Endothelial cell of umbilical vein (primary cell): ENCODE data around the gene KIF20B. TPM values are rescaled to one million over a fixed set of nuclear protein-coding genes. Genes with fewer than 3 reads are reported as not detected.

Experiments used
- BruUV-seq: library from RNA; stranded (reverse); fragments of 400-500 nt; replicated peaks from 2 replicates; lab custom pipeline; 2021; lab: Mats Ljungman, UMichigan
- CTCF ChIA-PET: fragments of 300-600, 350-600 bp; sonication (Branson Sonifier 250); formaldehyde crosslinking; loops from one replicate; lab custom pipeline; 2021; ENCODE audit warnings: antibody characterized with exemption, inconsistent platforms; lab: Charles Lee
- POLR2A ChIA-PET: fragments of 300-600, 350-600 bp; sonication (Branson Sonifier 250); formaldehyde crosslinking; loops from one replicate; lab custom pipeline; 2021; ENCODE audit warnings: antibody characterized with exemption, inconsistent platforms; lab: Charles Lee
- DNase-seq: peaks from one replicate; pipeline ENCODE4 v3.0.0-alpha.2; 2011; ENCODE audit warnings: low read depth, low spot score
- FAIRE-seq: peaks from 2 replicates; lab custom pipeline; 2011; peaks lifted over from hg19 to GRCh38; lab: Jason Lieb, UNC
- H2AFZ ChIP-seq: 2 replicates; pipeline ENCODE4 v1.6.0; 2012; ENCODE audit warnings: low read depth, low read length, control low read depth, inconsistent platforms
- H3K27ac ChIP-seq: 2 replicates; pipeline ENCODE4 v1.5.1; 2011; ENCODE audit warnings: low read depth, mild to moderate bottlenecking, control low read depth, low read length, moderate library complexity; ENCODE audit not compliant: insufficient read depth
- H3K27me3 ChIP-seq, 2 experiments: 2 replicates each; pipeline versions ENCODE4 v1.6.0 to v1.6.1; 2011; ENCODE audit warnings: low read length in 2 of 2, mixed read lengths in 1 of 2; ENCODE audit not compliant: control insufficient read depth in 2 of 2, insufficient read depth in 2 of 2
- H3K36me3 ChIP-seq, 2 experiments: 2 replicates in 1 of 2; 3 replicates in 1 of 2; pipeline ENCODE4 v1.5.1; 2011; ENCODE audit warnings: low read length in 2 of 2, mild to moderate bottlenecking in 1 of 2, moderate library complexity in 1 of 2; ENCODE audit not compliant: control insufficient read depth in 2 of 2, insufficient read depth in 2 of 2; ENCODE audit errors: extremely low read depth in 1 of 2
- H3K4me1 ChIP-seq: 3 replicates; pipeline ENCODE4 v1.5.1; 2011; ENCODE audit warnings: mild to moderate bottlenecking, low read length; ENCODE audit not compliant: control insufficient read depth, insufficient read depth; ENCODE audit errors: extremely low read depth
- H3K4me2 ChIP-seq: 2 replicates; pipeline ENCODE4 v1.6.1; 2011; ENCODE audit warnings: low read length, control low read depth, mixed read lengths; ENCODE audit not compliant: insufficient read depth
- H3K4me3 ChIP-seq, 3 experiments: fragments of 200-600 bp in 1 of 3; sonication (generic), shearing (Covaris generic) in 1 of 3; replicated peaks in 1 of 3; 2 replicates each; pipeline ENCODE4 v1.5.1; 2011 to 2016; ENCODE audit warnings: control low read depth in 3 of 3, low read length in 3 of 3, mild to moderate bottlenecking in 2 of 3, inconsistent platforms in 1 of 3, low read depth in 1 of 3, moderate library complexity in 1 of 3; ENCODE audit not compliant: insufficient read depth in 1 of 3
- H3K79me2 ChIP-seq: 2 replicates; pipeline ENCODE4 v1.6.0; 2012; ENCODE audit warnings: low read length, inconsistent platforms; ENCODE audit not compliant: control insufficient read depth, insufficient read depth
- H3K9ac ChIP-seq: replicated peaks from 2 replicates; pipeline ENCODE3; 2011; ENCODE audit warnings: low read length, control low read depth; ENCODE audit not compliant: insufficient read depth; ENCODE audit errors: extremely low read depth
- H3K9me1 ChIP-seq: replicated peaks from 3 replicates; pipeline ENCODE4 v1.6.0; 2011; ENCODE audit warnings: mild to moderate bottlenecking, low read length; ENCODE audit not compliant: control insufficient read depth, insufficient read depth; ENCODE audit errors: extremely low read depth
- H3K9me3 ChIP-seq: replicated peaks from 2 replicates; pipeline ENCODE4 v1.5.1; 2012; ENCODE audit warnings: low read length, inconsistent platforms; ENCODE audit not compliant: control insufficient read depth, insufficient read depth
- H4K20me1 ChIP-seq: replicated peaks from 2 replicates; pipeline ENCODE3; 2011; ENCODE audit warnings: mild to moderate bottlenecking, low read length; ENCODE audit not compliant: control insufficient read depth, insufficient read depth; ENCODE audit errors: extremely low read depth
- EZH2 ChIP-seq: IDR thresholded peaks from 2 replicates; pipeline ENCODE4 v1.6.1; 2012; ENCODE audit warnings: borderline replicate concordance, low read depth, mild to moderate bottlenecking, moderate library complexity, low read length, inconsistent platforms; ENCODE audit not compliant: severe bottlenecking
- FOS ChIP-seq: IDR thresholded peaks from 2 replicates; pipeline ENCODE4 v1.6.1; 2011; ENCODE audit warnings: mild to moderate bottlenecking, low read length, moderate library complexity, borderline replicate concordance; ENCODE audit not compliant: insufficient read depth
- JUN ChIP-seq: IDR thresholded peaks from 2 replicates; pipeline ENCODE4 v1.6.1; 2011; ENCODE audit warnings: borderline replicate concordance, low read depth; ENCODE audit not compliant: insufficient read length, insufficient read depth
- dilution Hi-C: fragments of 300-500 bp; cut with MboI; formaldehyde crosslinking; loops from one replicate; pipeline ENCODE4 v1.15.0; 2019; ENCODE audit warnings: low sequenced_read_pairs; ENCODE audit not compliant: extremely low pct_ligation_motif_present
- intact Hi-C: fragments of 100-400 bp; cut with micrococcal nuclease; formaldehyde crosslinking; loops from one replicate; pipeline ENCODE4 v1.10.0; 2022
- polyA plus RNA-seq, 4 experiments: library from polyadenylated mRNA; depleted of rRNA in 3 of 4; stranded (reverse) in 3 of 4; unstranded in 1 of 4; fragments of >200 nt; gene quantifications; 2 replicates each; pipeline versions ENCODE4 v1.2.1 to v1.2.3, GENCODE V29; 2011 to 2012; ENCODE audit warnings: missing spikeins in 1 of 4
- total RNA-seq: library from RNA; stranded (reverse); gene quantifications from 2 replicates; pipeline ENCODE4 v1.2.3, GENCODE V29; 2021

The KIF20B gene
- total and polyA plus RNA-seq, 2 donors (not counting 3 experiments of a cell fraction or from before 2014, with no cell fraction given): 2.6 to 39.7 TPM

- DNase-seq (no peak), FAIRE-seq (no peak)
- intact Hi-C loops: no loop called here
- ChIA-PET CTCF (no interaction called here), POLR2A (no interaction called here)
- no peak overlapping the region for H3K9ac ChIP-seq
- no peak overlapping the region for H2AFZ ChIP-seq
- no peak overlapping the region for H3K4me3 ChIP-seq
- no peaks in the 10 kb centered on the region for H3K9me1 ChIP-seq
- TF ChIP-seq FOS (no peak), EZH2 (no peak)
- H3K36me3 ChIP-seq: no peaks in the 10 kb centered on the region
- H4K20me1 ChIP-seq: no peaks in the 10 kb centered on the region
- BruUV-seq: no TSS peak
- H3K79me2 ChIP-seq: no peaks in the 10 kb centered on the region
- H3K27me3 ChIP-seq: no peaks in the 10 kb centered on the region
- H3K4me1 ChIP-seq: no peaks in the 10 kb centered on the region
- dilution Hi-C loops: no loop called here
- H3K9me3 ChIP-seq: no peaks in the 10 kb centered on the region
- H3K27ac ChIP-seq: no peak overlapping the region
- no peak overlapping the region for H3K4me2 ChIP-seq
These were observed 15.5 kb upstream of the KIF20B start for GRCh38 chr10:89685936-89686335.

GRCh38 chr10:89690027-89690426 is 11.4 kb upstream of the KIF20B start:
- dilution Hi-C loops (no loop called here), intact Hi-C loops (no loop called here)
- Histone ChIP-seq H4K20me1 (no peaks in the 10 kb centered on the region), H3K36me3 (no peaks in the 10 kb centered on the region), H3K27me3 (no peaks in the 10 kb centered on the region), H3K4me2 (no peak overlapping the region), H3K79me2 (no peaks in the 10 kb centered on the region), H3K27ac (no peak overlapping the region), H3K9me3 (no peaks in the 10 kb centered on the region), H3K4me3 (no peak overlapping the region), H3K9me1 (no peaks in the 10 kb centered on the region), H3K4me1 (no peaks in the 10 kb centered on the region), H2AFZ (no peak overlapping the region), H3K9ac (no peak overlapping the region)
- DNase-seq: no peak
- no TSS peak for BruUV-seq
- ChIA-PET POLR2A (no interaction called here), CTCF (interaction anchor here (1.6 to 2.6 kb wide), 2 partner anchors 11 kb away, joined by 4 to 7 read pairs; partner anchors contain the start of gene KIF20B)
- FAIRE-seq: peak; percentile 37
- TF ChIP-seq EZH2 (no peak), JUN (no peak)
